GM12878 (cell line): ENCODE results near the gene CHCHD1. TPM values are rescaled to one million over a fixed set of nuclear protein-coding genes. Genes with fewer than 3 reads are reported as not detected.

Experiments
- BACH1 ChIP-seq: fragments of 450-650 bp; IDR thresholded peaks from 2 replicates; pipeline ENCODE4 v1.6.1; 2017; ENCODE audit warnings: mild to moderate bottlenecking, borderline replicate concordance
- BCL11A ChIP-seq: IDR thresholded peaks from 2 replicates; pipeline ENCODE4 v1.6.1; 2011; ENCODE audit warnings: low read depth, low read length
- CBFB ChIP-seq: IDR thresholded peaks from 2 replicates; pipeline ENCODE4 v1.6.1; 2016; ENCODE audit warnings: antibody characterized with exemption, low read depth
- CBX3 ChIP-seq: fragments of 200-600 bp; sonication (generic); IDR thresholded peaks from 2 replicates; pipeline ENCODE4 v1.6.1; 2016; ENCODE audit warnings: low read depth, borderline replicate concordance
- EP300 ChIP-seq, 2 experiments: fragments of 150-350 bp in 1 of 2; IDR thresholded peaks; 2 replicates each; pipeline ENCODE4 v1.6.1; 2011 to 2012; ENCODE audit warnings: low read depth in 2 of 2, low read length in 2 of 2, borderline replicate concordance in 1 of 2, improper control_type of control experiment in 1 of 2, inconsistent platforms in 1 of 2; ENCODE audit not compliant: control insufficient read depth in 1 of 2
- IRF4 ChIP-seq: IDR thresholded peaks from 2 replicates; pipeline ENCODE4 v1.6.1; 2011; ENCODE audit warnings: low read depth, low read length
- KDM1A ChIP-seq: fragments of 200-600 bp; sonication (generic); IDR thresholded peaks from 2 replicates; pipeline ENCODE4 v1.6.1; 2016; ENCODE audit warnings: borderline replicate concordance
- LARP7 ChIP-seq: fragments of 450-650 bp; IDR thresholded peaks from 2 replicates; pipeline ENCODE4 v1.6.1; 2017; ENCODE audit warnings: mild to moderate bottlenecking
- MTA2 ChIP-seq: fragments of 450-650 bp; IDR thresholded peaks from 2 replicates; pipeline ENCODE4 v1.6.1; 2016; ENCODE audit warnings: low read depth, mild to moderate bottlenecking, moderate library complexity
- NBN ChIP-seq: fragments of 450-650 bp; IDR thresholded peaks from 2 replicates; pipeline ENCODE4 v1.6.1; 2016
- POLR2AphosphoS2 ChIP-seq: IDR thresholded peaks from 2 replicates; pipeline ENCODE4 v1.6.1; 2011; ENCODE audit warnings: low read depth, mild to moderate bottlenecking, low read length, improper control_type of control experiment, moderate library complexity
- POLR2AphosphoS5 ChIP-seq: IDR thresholded peaks from 2 replicates; pipeline ENCODE4 v1.6.1; 2011; ENCODE audit warnings: mild to moderate bottlenecking, low read length, inconsistent platforms
- RAD21 ChIP-seq: IDR thresholded peaks from 2 replicates; pipeline ENCODE4 v1.6.1; 2011; ENCODE audit warnings: mild to moderate bottlenecking, low read depth, low read length, moderate library complexity; ENCODE audit not compliant: insufficient read depth
- RAD51 ChIP-seq: fragments of 450-650 bp; IDR thresholded peaks from 2 replicates; pipeline ENCODE4 v1.6.1; 2016; ENCODE audit warnings: moderate library complexity, mild to moderate bottlenecking, inconsistent platforms
- RELA ChIP-seq: fragments of 450-650 bp; IDR thresholded peaks from 2 replicates; pipeline ENCODE4 v1.8.0; 2014; ENCODE audit warnings: borderline replicate concordance; ENCODE audit not compliant: partially characterized antibody
- SMAD1 ChIP-seq: fragments of 450-650 bp; IDR thresholded peaks from 2 replicates; pipeline ENCODE4 v1.6.1; 2018; ENCODE audit warnings: mild to moderate bottlenecking, low read depth; ENCODE audit not compliant: partially characterized antibody
- SMAD5 ChIP-seq: IDR thresholded peaks from 2 replicates; pipeline ENCODE4 v1.6.1; 2016; ENCODE audit warnings: antibody characterized with exemption, low read depth
- SREBF1 ChIP-seq: IDR thresholded peaks from 2 replicates; pipeline ENCODE4 v1.6.1; 2012; ENCODE audit warnings: mild to moderate bottlenecking, low read length
- STAT3 ChIP-seq: IDR thresholded peaks from 2 replicates; pipeline ENCODE4 v1.6.1; 2011; ENCODE audit warnings: low read depth, low read length, improper control_type of control experiment
- ZNF207 ChIP-seq: fragments of 450-650 bp; IDR thresholded peaks from 2 replicates; pipeline ENCODE4 v1.6.1; 2014; ENCODE audit warnings: antibody characterized with exemption, mild to moderate bottlenecking, borderline replicate concordance
- ZNF274 ChIP-seq: IDR thresholded peaks from one replicate; pipeline ENCODE4 v1.8.0; 2011; ENCODE audit not compliant: insufficient read length, insufficient read depth
- ZNF384 ChIP-seq: IDR thresholded peaks from 2 replicates; pipeline ENCODE4 v1.6.1; 2012; ENCODE audit warnings: low read depth, mild to moderate bottlenecking, low read length, improper control_type of control experiment, borderline replicate concordance
- ZSCAN29 ChIP-seq: fragments of 450-650 bp; IDR thresholded peaks from 2 replicates; pipeline ENCODE4 v1.6.1; 2017; ENCODE audit warnings: mild to moderate bottlenecking, moderate library complexity
- polyA plus RNA-seq, 11 experiments: library from polyadenylated mRNA; depleted of rRNA in 4 of 11; unstranded in 6 of 11; stranded (reverse) in 5 of 11; fragments of >200 nt; fragmentation: Nextera tagmentation in 4 of 11; fragmentation: Illumina TruSeq in 1 of 11; extraction: Ambion mirVana in 4 of 11; extraction: Trizol in 1 of 11; gene quantifications; 1 replicate in 1 of 11; 2 replicates in 10 of 11; pipeline versions ENCODE4 v1.2.1 to v1.2.3, GENCODE V29; 2011 to 2016; ENCODE audit warnings: inconsistent platforms in 2 of 11, missing spikeins in 2 of 11, low read depth in 1 of 11
- total RNA-seq, 4 experiments: library from RNA; depleted of rRNA in 3 of 4; stranded (reverse); fragments of >200 nt in 3 of 4; fragmentation: Illumina TruSeq in 1 of 4; extraction: Trizol in 1 of 4; gene quantifications; 2 replicates each; pipeline versions ENCODE4 v1.2.1 to v1.2.3, GENCODE V29; 2013 to 2021
- TF ChIP-seq, protein P1 (sequence below): fragments of 450-650 bp; IDR thresholded peaks from 2 replicates; pipeline ENCODE4 v1.6.1; 2017; ENCODE audit warnings: low read depth, mild to moderate bottlenecking, moderate library complexity
- TF ChIP-seq, protein P2 (sequence below): fragments of 450-650 bp; IDR thresholded peaks from 2 replicates; pipeline ENCODE4 v1.6.1; 2016; ENCODE audit warnings: mild to moderate bottlenecking
- TF ChIP-seq, protein P3 (sequence below): fragments of 450-650 bp; IDR thresholded peaks from 2 replicates; pipeline ENCODE4 v1.6.1; 2018; ENCODE audit warnings: borderline replicate concordance, mild to moderate bottlenecking; ENCODE audit not compliant: partially characterized antibody
- TF ChIP-seq, protein P4 (sequence below): IDR thresholded peaks from 2 replicates; pipeline ENCODE4 v1.6.1; 2011; ENCODE audit warnings: low read depth, low read length, improper control_type of control experiment, borderline replicate concordance

The CHCHD1 gene
- total and polyA plus RNA-seq, 10 of the 15 experiments (the other 5 are each of a cell fraction or from before 2014, with no cell fraction given), result 35.0 to 132 (median 70.0) TPM

DNA sequence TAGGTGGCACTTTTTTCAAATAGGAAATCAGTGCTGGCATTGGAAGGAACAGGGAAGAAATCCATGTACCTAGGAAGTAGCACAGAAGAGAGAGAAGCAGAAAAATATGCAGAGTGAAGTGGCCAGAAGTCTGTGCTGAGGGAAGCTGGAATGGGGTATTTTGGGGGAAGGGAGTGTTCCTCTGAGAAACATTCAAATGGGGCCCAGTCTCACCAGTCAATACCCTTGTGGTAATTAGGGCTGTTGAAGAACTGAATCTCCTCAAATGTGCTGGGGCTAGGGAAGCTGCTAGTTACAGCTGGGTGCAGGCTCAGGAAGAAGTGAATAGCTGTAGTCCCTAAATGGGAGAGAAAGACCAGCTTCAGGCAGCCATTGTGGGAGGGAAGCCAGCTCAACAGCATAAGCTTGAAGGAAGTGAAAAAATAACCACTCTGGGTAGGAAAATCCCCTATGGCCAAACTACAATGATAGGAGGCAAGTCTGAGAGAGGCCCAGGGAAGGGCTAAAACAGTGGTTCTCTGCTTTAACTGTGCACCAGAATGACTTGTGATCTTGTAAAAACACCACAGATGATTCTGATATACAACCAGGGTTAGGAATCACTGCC lies 21.9 kb downstream of the CHCHD1 start (continued):
- TF ChIP-seq, protein P1, sequence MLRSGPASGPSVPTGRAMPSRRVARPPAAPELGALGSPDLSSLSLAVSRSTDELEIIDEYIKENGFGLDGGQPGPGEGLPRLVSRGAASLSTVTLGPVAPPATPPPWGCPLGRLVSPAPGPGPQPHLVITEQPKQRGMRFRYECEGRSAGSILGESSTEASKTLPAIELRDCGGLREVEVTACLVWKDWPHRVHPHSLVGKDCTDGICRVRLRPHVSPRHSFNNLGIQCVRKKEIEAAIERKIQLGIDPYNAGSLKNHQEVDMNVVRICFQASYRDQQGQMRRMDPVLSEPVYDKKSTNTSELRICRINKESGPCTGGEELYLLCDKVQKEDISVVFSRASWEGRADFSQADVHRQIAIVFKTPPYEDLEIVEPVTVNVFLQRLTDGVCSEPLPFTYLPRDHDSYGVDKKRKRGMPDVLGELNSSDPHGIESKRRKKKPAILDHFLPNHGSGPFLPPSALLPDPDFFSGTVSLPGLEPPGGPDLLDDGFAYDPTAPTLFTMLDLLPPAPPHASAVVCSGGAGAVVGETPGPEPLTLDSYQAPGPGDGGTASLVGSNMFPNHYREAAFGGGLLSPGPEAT, result peak; percentile 90
- TF ChIP-seq POLR2AphosphoS2 (peak; percentile 52; the same call in 1 of the 2 replicates), BCL11A (0 out of 2 replicates have a peak, but pooled peaks have one; percentile 13), RAD21 (no peak), ZNF384 (no peak), STAT3 (no peak), KDM1A (no peak), RELA (peak; percentile 55), BACH1 (no peak), POLR2AphosphoS5 (peak; percentile 56), SMAD5 (peak; percentile 27; the same call in 1 of the 2 replicates), ZSCAN29 (no peak), IRF4 (no peak), EP300 (IDR thresholded peaks at IDR 0.05; ENCODE audit: borderline replicate concordance in 1 of 2, control insufficient read depth in 1 of 2, low read depth in 2 of 2, low read length in 2 of 2) (0 out of 4 replicates have a peak, but pooled peaks of 1 of the 2 experiments have one; percentile 48), RAD51 (no peak), ZNF207 (no peak), NBN (0 out of 2 replicates have a peak, but pooled peaks have one; percentile 77), ZNF274 (no peak), SREBF1 (no peak), CBX3 (no peak), LARP7 (no peak), SMAD1 (no peak), CBFB (no peak), MTA2 (no peak)
- TF ChIP-seq, protein P2, sequence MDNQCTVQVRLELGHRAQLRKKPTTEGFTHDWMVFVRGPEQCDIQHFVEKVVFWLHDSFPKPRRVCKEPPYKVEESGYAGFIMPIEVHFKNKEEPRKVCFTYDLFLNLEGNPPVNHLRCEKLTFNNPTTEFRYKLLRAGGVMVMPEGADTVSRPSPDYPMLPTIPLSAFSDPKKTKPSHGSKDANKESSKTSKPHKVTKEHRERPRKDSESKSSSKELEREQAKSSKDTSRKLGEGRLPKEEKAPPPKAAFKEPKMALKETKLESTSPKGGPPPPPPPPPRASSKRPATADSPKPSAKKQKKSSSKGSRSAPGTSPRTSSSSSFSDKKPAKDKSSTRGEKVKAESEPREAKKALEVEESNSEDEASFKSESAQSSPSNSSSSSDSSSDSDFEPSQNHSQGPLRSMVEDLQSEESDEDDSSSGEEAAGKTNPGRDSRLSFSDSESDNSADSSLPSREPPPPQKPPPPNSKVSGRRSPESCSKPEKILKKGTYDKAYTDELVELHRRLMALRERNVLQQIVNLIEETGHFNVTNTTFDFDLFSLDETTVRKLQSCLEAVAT, result no peak
- TF ChIP-seq, protein P3, sequence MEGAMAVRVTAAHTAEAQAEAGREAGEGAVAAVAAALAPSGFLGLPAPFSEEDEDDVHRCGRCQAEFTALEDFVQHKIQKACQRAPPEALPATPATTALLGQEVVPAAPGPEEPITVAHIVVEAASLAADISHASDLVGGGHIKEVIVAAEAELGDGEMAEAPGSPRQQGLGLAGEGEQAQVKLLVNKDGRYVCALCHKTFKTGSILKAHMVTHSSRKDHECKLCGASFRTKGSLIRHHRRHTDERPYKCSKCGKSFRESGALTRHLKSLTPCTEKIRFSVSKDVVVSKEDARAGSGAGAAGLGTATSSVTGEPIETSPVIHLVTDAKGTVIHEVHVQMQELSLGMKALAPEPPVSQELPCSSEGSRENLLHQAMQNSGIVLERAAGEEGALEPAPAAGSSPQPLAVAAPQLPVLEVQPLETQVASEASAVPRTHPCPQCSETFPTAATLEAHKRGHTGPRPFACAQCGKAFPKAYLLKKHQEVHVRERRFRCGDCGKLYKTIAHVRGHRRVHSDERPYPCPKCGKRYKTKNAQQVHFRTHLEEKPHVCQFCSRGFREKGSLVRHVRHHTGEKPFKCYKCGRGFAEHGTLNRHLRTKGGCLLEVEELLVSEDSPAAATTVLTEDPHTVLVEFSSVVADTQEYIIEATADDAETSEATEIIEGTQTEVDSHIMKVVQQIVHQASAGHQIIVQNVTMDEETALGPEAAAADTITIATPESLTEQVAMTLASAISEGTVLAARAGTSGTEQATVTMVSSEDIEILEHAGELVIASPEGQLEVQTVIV, result no peak
- TF ChIP-seq, protein P4, sequence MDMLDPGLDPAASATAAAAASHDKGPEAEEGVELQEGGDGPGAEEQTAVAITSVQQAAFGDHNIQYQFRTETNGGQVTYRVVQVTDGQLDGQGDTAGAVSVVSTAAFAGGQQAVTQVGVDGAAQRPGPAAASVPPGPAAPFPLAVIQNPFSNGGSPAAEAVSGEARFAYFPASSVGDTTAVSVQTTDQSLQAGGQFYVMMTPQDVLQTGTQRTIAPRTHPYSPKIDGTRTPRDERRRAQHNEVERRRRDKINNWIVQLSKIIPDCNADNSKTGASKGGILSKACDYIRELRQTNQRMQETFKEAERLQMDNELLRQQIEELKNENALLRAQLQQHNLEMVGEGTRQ, result no peak
